Uterus (tissue), 2 donors: ENCODE data around the gene TRIM28.

Experiments
- CTCF ChIP-seq, 4 experiments: fragments of 200-600 bp in 2 of 4; fragments of 450-650 bp in 2 of 4; sonication (generic) in 2 of 4; IDR thresholded peaks; one replicate each; pipeline ENCODE4 v1.5.1; 2016 to 2019; ENCODE audit warnings: antibody characterized with exemption in 4 of 4, mild to moderate bottlenecking in 2 of 4, moderate library complexity in 1 of 4
- POLR2A ChIP-seq, 2 donors: fragments of 450-650 bp; IDR thresholded peaks; one replicate each; pipeline ENCODE4 v1.6.1; 2016; ENCODE audit warnings: antibody characterized with exemption in 2 of 2, mild to moderate bottlenecking in 1 of 2, moderate library complexity in 1 of 2

GRCh38 chr19:58550362-58551122, 6.7 kb downstream of the TRIM28 start:
- TF ChIP-seq CTCF (IDR thresholded peaks at IDR 0.05) (no peak), POLR2A (IDR thresholded peaks at IDR 0.05) (no peak)
